H1 (cell line): ENCODE results near the gene ZNF407. TPM values are rescaled to one million over a fixed set of nuclear protein-coding genes. Genes with fewer than 3 reads are reported as not detected.

Source experiments
- CTCF ChIA-PET: fragments of 300-600 bp; sonication (Branson Sonifier 250); formaldehyde crosslinking; loops from one replicate; lab custom pipeline; 2021; ENCODE audit not compliant: partially characterized antibody; lab: Charles Lee
- POLR2A ChIA-PET: fragments of 300-600 bp; sonication (Branson Sonifier 250); formaldehyde crosslinking; loops from one replicate; lab custom pipeline; 2021; ENCODE audit warnings: inconsistent platforms; ENCODE audit not compliant: partially characterized antibody; lab: Charles Lee
- DNase-seq, 2 experiments: peaks; one replicate each; pipeline versions ENCODE4 v3.0.0 to v3.0.0-alpha.2; 2010 to 2022; ENCODE audit warnings: low spot score in 2 of 2, low read depth in 1 of 2, mixed read lengths in 1 of 2
- FAIRE-seq: peaks from 2 replicates; lab custom pipeline; 2011; peaks lifted over from hg19 to GRCh38; lab: Jason Lieb, UNC
- H2AFZ ChIP-seq: 2 replicates; pipeline ENCODE4 v1.8.1; 2012; ENCODE audit warnings: low read length, inconsistent platforms
- H2AK5ac ChIP-seq: 2 replicates; pipeline ENCODE4 v1.6.1; 2013; ENCODE audit warnings: low read depth, low read length
- H2BK120ac ChIP-seq: replicated peaks from 2 replicates; pipeline ENCODE3; 2013; ENCODE audit warnings: low read depth, low read length, inconsistent platforms
- H2BK12ac ChIP-seq: 2 replicates; pipeline ENCODE4 v1.6.1; 2013; ENCODE audit warnings: low read depth, low read length
- H2BK15ac ChIP-seq: 2 replicates; pipeline ENCODE4 v1.6.1; 2013; ENCODE audit warnings: low read length
- H2BK20ac ChIP-seq: 2 replicates; pipeline ENCODE4 v1.6.1; 2013; ENCODE audit warnings: low read length
- H2BK5ac ChIP-seq: 2 replicates; pipeline ENCODE4 v1.6.1; 2013; ENCODE audit warnings: low read depth, low read length
- H3K14ac ChIP-seq: 2 replicates; pipeline ENCODE4 v1.6.1; 2013; ENCODE audit warnings: inconsistent platforms; ENCODE audit not compliant: insufficient read length
- H3K18ac ChIP-seq: 2 replicates; pipeline ENCODE4 v1.6.1; 2013; ENCODE audit warnings: low read length; ENCODE audit errors: extremely low read depth
- H3K23ac ChIP-seq: 2 replicates; pipeline ENCODE4 v1.6.1; 2013; ENCODE audit warnings: inconsistent platforms; ENCODE audit not compliant: insufficient read length
- H3K23me2 ChIP-seq: 2 replicates; pipeline ENCODE4 v1.6.1; 2013; ENCODE audit warnings: low read depth, low read length
- H3K27ac ChIP-seq: 2 replicates; pipeline ENCODE4 v1.6.1; 2011; ENCODE audit warnings: low read depth, low read length, inconsistent platforms
- H3K27me3 ChIP-seq, 4 experiments: replicated peaks in 1 of 4; 1 replicate in 1 of 4; 2 replicates in 3 of 4; pipeline versions ENCODE4 v1.6.1 to v1.8.1; 2011 to 2013; ENCODE audit warnings: low read length in 3 of 4, mild to moderate bottlenecking in 3 of 4, inconsistent platforms in 2 of 4, mixed read lengths in 2 of 4, moderate library complexity in 1 of 4; ENCODE audit not compliant: control insufficient read depth in 3 of 4, insufficient read depth in 3 of 4; ENCODE audit errors: extremely low read depth in 1 of 4
- H3K36me3 ChIP-seq, 4 experiments: 2 replicates each; pipeline versions ENCODE4 v1.6.1 to v1.8.1; 2011 to 2013; ENCODE audit warnings: mild to moderate bottlenecking in 4 of 4, low read length in 3 of 4, moderate library complexity in 2 of 4, control low read depth in 1 of 4, inconsistent platforms in 1 of 4; ENCODE audit not compliant: insufficient read depth in 4 of 4, control insufficient read depth in 2 of 4
- H3K4ac ChIP-seq: replicated peaks from 2 replicates; pipeline ENCODE3; 2013; ENCODE audit warnings: low read length, low read depth, mixed read lengths, inconsistent platforms; ENCODE audit not compliant: insufficient read length
- H3K4me1 ChIP-seq, 4 experiments: replicated peaks in 1 of 4; 1 replicate in 1 of 4; 2 replicates in 3 of 4; pipeline versions ENCODE4 v1.6.1 to v1.8.1; 2011 to 2013; ENCODE audit warnings: low read length in 3 of 4, inconsistent platforms in 2 of 4, mixed read lengths in 1 of 4; ENCODE audit not compliant: insufficient read depth in 4 of 4, control insufficient read depth in 3 of 4
- H3K4me2 ChIP-seq, 2 experiments: 2 replicates each; pipeline versions ENCODE4 v1.6.1 to v1.8.1; 2011 to 2013; ENCODE audit warnings: low read depth in 2 of 2, low read length in 2 of 2, control low read depth in 1 of 2, inconsistent platforms in 1 of 2, mild to moderate bottlenecking in 1 of 2; ENCODE audit not compliant: insufficient read depth in 1 of 2
- H3K4me3 ChIP-seq, 4 experiments: fragments of 200-600, 300-600 bp in 1 of 4; sonication (generic), shearing (Covaris generic), sonication (Bioruptor Twin) in 1 of 4; 2 replicates each; pipeline versions ENCODE4 v1.5.1 to v1.8.1; 2011 to 2016; ENCODE audit warnings: low read length in 4 of 4, low read depth in 3 of 4, control low read depth in 2 of 4, inconsistent platforms in 2 of 4, mild to moderate bottlenecking in 2 of 4, mixed read lengths in 1 of 4, moderate library complexity in 1 of 4; ENCODE audit not compliant: insufficient read depth in 2 of 4; ENCODE audit errors: extremely low read depth in 1 of 4
- H3K56ac ChIP-seq: replicated peaks from 2 replicates; pipeline ENCODE3; 2013; ENCODE audit warnings: low read depth, mild to moderate bottlenecking, mixed read lengths, low read length, inconsistent platforms; ENCODE audit not compliant: insufficient read length
- H3K79me1 ChIP-seq: 2 replicates; pipeline ENCODE4 v1.6.1; 2013; ENCODE audit warnings: low read depth, low read length, control low read depth
- H3K79me2 ChIP-seq, 2 experiments: 2 replicates each; pipeline versions ENCODE4 v1.6.1 to v1.8.1; 2012 to 2013; ENCODE audit warnings: low read length in 2 of 2, mild to moderate bottlenecking in 2 of 2, inconsistent platforms in 1 of 2; ENCODE audit not compliant: insufficient read depth in 2 of 2, control insufficient read depth in 1 of 2
- H3K9ac ChIP-seq, 4 experiments: replicated peaks in 1 of 4; 1 replicate in 1 of 4; 2 replicates in 3 of 4; pipeline versions ENCODE4 v1.6.1 to v1.8.1; 2011 to 2013; ENCODE audit warnings: low read depth in 3 of 4, low read length in 3 of 4, control low read depth in 2 of 4, mild to moderate bottlenecking in 2 of 4, moderate library complexity in 2 of 4, inconsistent platforms in 1 of 4; ENCODE audit errors: extremely low read depth in 1 of 4
- H3K9me3 ChIP-seq, 2 experiments: 2 replicates each; pipeline versions ENCODE4 v1.6.1 to v1.8.1; 2012 to 2013; ENCODE audit warnings: mild to moderate bottlenecking in 2 of 2, moderate library complexity in 2 of 2, control low read depth in 1 of 2, inconsistent platforms in 1 of 2, low read depth in 1 of 2, low read length in 1 of 2, mixed read lengths in 1 of 2; ENCODE audit not compliant: insufficient read depth in 2 of 2
- H4K20me1 ChIP-seq, 2 experiments: replicated peaks in 1 of 2; 2 replicates each; pipeline versions ENCODE3 to v1.8.1; 2011 to 2013; ENCODE audit warnings: inconsistent platforms in 2 of 2, low read length in 2 of 2, mild to moderate bottlenecking in 1 of 2; ENCODE audit not compliant: insufficient read depth in 2 of 2, control insufficient read depth in 1 of 2
- H4K5ac ChIP-seq: 2 replicates; pipeline ENCODE4 v1.6.1; 2013; ENCODE audit warnings: low read length, low read depth, mixed read lengths, inconsistent platforms; ENCODE audit not compliant: insufficient read length
- H4K8ac ChIP-seq: 2 replicates; pipeline ENCODE4 v1.8.0; 2013; ENCODE audit warnings: mild to moderate bottlenecking, moderate library complexity, low read length, inconsistent platforms; ENCODE audit not compliant: insufficient read depth; ENCODE audit errors: extremely low read depth
- H4K91ac ChIP-seq: replicated peaks from 2 replicates; pipeline ENCODE3; 2013; ENCODE audit warnings: low read length, mixed read lengths, inconsistent platforms; ENCODE audit not compliant: insufficient read length
- BCL11A ChIP-seq, 2 experiments: IDR thresholded peaks; one replicate each; pipeline ENCODE4 v1.6.1; 2011; ENCODE audit warnings: low read depth in 2 of 2, low read length in 2 of 2, mild to moderate bottlenecking in 2 of 2
- GABPA ChIP-seq: IDR thresholded peaks from 2 replicates; pipeline ENCODE4 v1.6.1; 2011; ENCODE audit warnings: mild to moderate bottlenecking, low read length, moderate library complexity, borderline replicate concordance; ENCODE audit not compliant: insufficient read depth
- JUN ChIP-seq: IDR thresholded peaks from 2 replicates; pipeline ENCODE4 v1.6.1; 2011; ENCODE audit warnings: low read depth, mild to moderate bottlenecking, improper control_type of control experiment, low read length
- KDM5A ChIP-seq: fragments of 200-600 bp; IDR thresholded peaks from 2 replicates; pipeline ENCODE4 v1.7.1; 2012; ENCODE audit warnings: mild to moderate bottlenecking, low read length, inconsistent platforms, mixed read lengths
- TBP ChIP-seq: IDR thresholded peaks from 2 replicates; pipeline ENCODE4 v1.6.1; 2011; ENCODE audit warnings: low read depth, low read length, improper control_type of control experiment
- WGBS, 2 experiments: shearing (Covaris generic) in 1 of 2; methylation state at CpG; one replicate each; pipeline versions ENCODE4 v1.1.6 to v1.1.7; 2013 to 2015; ENCODE audit warnings: low lambda C conversion rate in 2 of 2, mixed read lengths in 2 of 2, inconsistent platforms in 1 of 2, low coverage in 1 of 2, missing lambda C conversion rate in 1 of 2; ENCODE audit not compliant: insufficient replicate concordance in 2 of 2, insufficient coverage in 1 of 2, insufficient read length in 1 of 2; ENCODE audit errors: extremely low coverage in 1 of 2, missing lambda C conversion rate in 1 of 2; 5-methylcytosine and 5-hydroxymethylcytosine counted together
- polyA plus RNA-seq, 7 experiments: library from polyadenylated mRNA; depleted of rRNA in 3 of 7; stranded (reverse) in 5 of 7; unstranded in 2 of 7; fragments of >200 nt in 5 of 7; fragments of 200-250 nt in 2 of 7; gene quantifications; 1 replicate in 5 of 7; 2 replicates in 1 of 7; 4 replicates in 1 of 7; pipeline versions ENCODE4 v1.2.1 to v1.2.3, GENCODE V29; 2011 to 2013; ENCODE audit warnings: missing spikeins in 2 of 7, mixed read lengths in 2 of 7
- total RNA-seq: library from RNA; stranded (reverse); fragmentation: NEBNext Ultra II Directional; extraction: Animal tissue kit (Norgen Biotek cat#: 25700); gene quantifications from 2 replicates; pipeline ENCODE4 v1.2.1, GENCODE V29; 2021
- TF ChIP-seq, protein P1 (sequence below): IDR thresholded peaks from 2 replicates; pipeline ENCODE4 v1.6.1; 2012; ENCODE audit warnings: inconsistent platforms
- TF ChIP-seq, protein P2 (sequence below), 3 experiments: IDR thresholded peaks; 1 replicate in 2 of 3; 2 replicates in 1 of 3; pipeline versions ENCODE4 v1.5.1 to v1.6.1; 2011; ENCODE audit warnings: low read length in 3 of 3, mild to moderate bottlenecking in 3 of 3, inconsistent platforms in 2 of 3, low read depth in 1 of 3, moderate library complexity in 1 of 3; ENCODE audit not compliant: insufficient read depth in 1 of 3; ENCODE audit errors: control extremely low read depth in 1 of 3
- TF ChIP-seq, protein P3 (sequence below): IDR thresholded peaks from 2 replicates; pipeline ENCODE4 v1.6.1; 2012; ENCODE audit warnings: inconsistent platforms

Gene ZNF407
- total and polyA plus RNA-seq, 2 of the 8 experiments (the other 6 are each of a cell fraction or from before 2014, with no cell fraction given), result 1.5 to 6.8 TPM

DNA sequence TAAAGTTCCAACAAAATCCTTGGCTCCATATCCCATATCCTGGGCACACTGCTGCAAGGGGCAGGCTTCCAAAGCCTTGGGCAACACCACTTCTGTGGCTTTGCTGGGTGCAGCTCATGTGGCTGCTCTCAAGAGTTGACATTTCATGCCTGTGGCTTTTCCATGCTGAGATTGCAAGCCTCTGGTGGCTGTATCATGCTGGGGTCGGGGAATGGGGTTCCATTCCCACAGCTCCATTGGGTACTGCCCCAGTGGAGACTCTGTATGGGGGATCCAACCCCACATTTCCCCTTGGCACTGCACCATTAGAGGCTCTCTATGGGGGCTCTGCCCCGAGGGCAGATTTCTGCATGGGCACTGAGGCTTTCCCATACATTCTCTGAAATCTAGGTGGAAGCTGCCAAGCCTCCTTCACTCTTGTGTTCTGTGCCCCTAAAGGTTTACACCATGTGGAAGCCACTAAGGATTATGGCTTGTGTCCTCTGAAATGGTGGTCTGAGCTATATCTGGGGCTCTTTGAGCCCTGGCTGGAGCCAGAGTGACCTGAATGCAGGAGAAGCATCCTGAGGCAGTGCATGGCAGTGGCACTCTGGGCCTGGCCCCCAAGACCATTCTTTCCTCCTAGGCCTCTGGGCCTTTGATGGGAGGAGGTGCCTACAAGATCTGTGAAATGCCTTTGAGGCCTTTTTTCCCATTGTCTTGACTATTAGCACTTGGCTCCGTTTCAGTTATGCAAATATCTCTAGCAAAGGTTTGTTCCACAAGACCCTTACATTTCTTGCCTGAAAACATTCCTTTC is 503.4 kb downstream of the ZNF407 start:
- no peak overlapping the region for H3K9ac ChIP-seq
- no peak overlapping the region for H4K8ac ChIP-seq
- no peak overlapping the region for H3K23ac ChIP-seq
- H2AFZ ChIP-seq, result no peak overlapping the region
- H3K4me1 ChIP-seq, result no peaks in the 10 kb centered on the region
- no peaks in the 10 kb centered on the region for H3K23me2 ChIP-seq
- no peak overlapping the region for H2BK5ac ChIP-seq
- H3K56ac ChIP-seq, result no peak overlapping the region
- no peak overlapping the region for H3K27ac ChIP-seq
- H4K20me1 ChIP-seq, result no peaks in the 10 kb centered on the region
- no peaks in the 10 kb centered on the region for H3K36me3 ChIP-seq
- H3K27me3 ChIP-seq, result no peaks in the 10 kb centered on the region
- FAIRE-seq (no peak), DNase-seq (peak in 1 of 2 experiments; percentile 6)
- no peak overlapping the region for H3K18ac ChIP-seq
- no peak overlapping the region for H3K4me2 ChIP-seq
- H2BK120ac ChIP-seq, result no peak overlapping the region
- H4K91ac ChIP-seq, result no peak overlapping the region
- H4K5ac ChIP-seq, result no peak overlapping the region
- POLR2A ChIA-PET, result no interaction called here
- no peaks in the 10 kb centered on the region for H3K79me1 ChIP-seq
- CTCF ChIA-PET, result interaction anchor here (0.7 kb wide), 1 partner anchor 191 kb away, joined by 3 read pairs; no protein-coding TSS in a partner anchor
- H3K79me2 ChIP-seq, result no peaks in the 10 kb centered on the region
- peaks cover 18 to 20% of the 10 kb centered on the region in 2 experiments; a peak in 3 of 4 replicates for H3K9me3 ChIP-seq
- no peak overlapping the region for H3K4me3 ChIP-seq
- H2BK12ac ChIP-seq, result no peak overlapping the region
- no peak overlapping the region for H3K14ac ChIP-seq
- no peak overlapping the region for H2BK20ac ChIP-seq
- WGBS, 2 experiments, result 86% methylated on average over 3 of the region's 3 CpGs; no CpG with 5 or more reads in 1 of the 2 experiments
- TF ChIP-seq GABPA, result no peak
- TF ChIP-seq, protein P1, sequence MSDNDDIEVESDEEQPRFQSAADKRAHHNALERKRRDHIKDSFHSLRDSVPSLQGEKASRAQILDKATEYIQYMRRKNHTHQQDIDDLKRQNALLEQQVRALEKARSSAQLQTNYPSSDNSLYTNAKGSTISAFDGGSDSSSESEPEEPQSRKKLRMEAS, result no peak
- TF ChIP-seq TBP, result no peak
- TF ChIP-seq, protein P2, sequence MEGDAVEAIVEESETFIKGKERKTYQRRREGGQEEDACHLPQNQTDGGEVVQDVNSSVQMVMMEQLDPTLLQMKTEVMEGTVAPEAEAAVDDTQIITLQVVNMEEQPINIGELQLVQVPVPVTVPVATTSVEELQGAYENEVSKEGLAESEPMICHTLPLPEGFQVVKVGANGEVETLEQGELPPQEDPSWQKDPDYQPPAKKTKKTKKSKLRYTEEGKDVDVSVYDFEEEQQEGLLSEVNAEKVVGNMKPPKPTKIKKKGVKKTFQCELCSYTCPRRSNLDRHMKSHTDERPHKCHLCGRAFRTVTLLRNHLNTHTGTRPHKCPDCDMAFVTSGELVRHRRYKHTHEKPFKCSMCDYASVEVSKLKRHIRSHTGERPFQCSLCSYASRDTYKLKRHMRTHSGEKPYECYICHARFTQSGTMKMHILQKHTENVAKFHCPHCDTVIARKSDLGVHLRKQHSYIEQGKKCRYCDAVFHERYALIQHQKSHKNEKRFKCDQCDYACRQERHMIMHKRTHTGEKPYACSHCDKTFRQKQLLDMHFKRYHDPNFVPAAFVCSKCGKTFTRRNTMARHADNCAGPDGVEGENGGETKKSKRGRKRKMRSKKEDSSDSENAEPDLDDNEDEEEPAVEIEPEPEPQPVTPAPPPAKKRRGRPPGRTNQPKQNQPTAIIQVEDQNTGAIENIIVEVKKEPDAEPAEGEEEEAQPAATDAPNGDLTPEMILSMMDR (IDR thresholded peaks at IDR 0.05; ENCODE audit: control extremely low read depth in 1 of 3, insufficient read depth in 1 of 3, low read depth in 1 of 3, low read length in 3 of 3), result no peak
- TF ChIP-seq, protein P3, sequence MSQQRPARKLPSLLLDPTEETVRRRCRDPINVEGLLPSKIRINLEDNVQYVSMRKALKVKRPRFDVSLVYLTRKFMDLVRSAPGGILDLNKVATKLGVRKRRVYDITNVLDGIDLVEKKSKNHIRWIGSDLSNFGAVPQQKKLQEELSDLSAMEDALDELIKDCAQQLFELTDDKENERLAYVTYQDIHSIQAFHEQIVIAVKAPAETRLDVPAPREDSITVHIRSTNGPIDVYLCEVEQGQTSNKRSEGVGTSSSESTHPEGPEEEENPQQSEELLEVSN, result no peak
- TF ChIP-seq BCL11A (IDR thresholded peaks at IDR 0.05; ENCODE audit: low read depth in 2 of 2, low read length in 2 of 2), result no peak
- no peak for TF ChIP-seq KDM5A
- no peak for TF ChIP-seq JUN
- no peak overlapping the region for H2BK15ac ChIP-seq
- no peak overlapping the region for H3K4ac ChIP-seq
- H2AK5ac ChIP-seq, result no peak overlapping the region
